ENCODE results near the gene KRTAP10-3.
"Not testable (repeated sequence)": the region's sequence is repeated elsewhere in the genome, so short reads cannot be mapped to it uniquely, and the experiment has no call there.

The KRTAP10-3 gene

GRCh38 chr21:44558695-44559094 is at the start of gene KRTAP10-3:
Gene KRTAP10-3, minus strand, starts transcription at chr21:44558795. Its CDS starts 80 bp downstream, at chr21:44558715.
- no peak for DNase-seq

GRCh38 chr21:44606495-44606894 is 47.9 kb upstream of the KRTAP10-3 start:
- no peak for DNase-seq

- no peak for DNase-seq
Measured at GRCh38 chr21:44603911-44604310, 45.3 kb upstream of the KRTAP10-3 start.

GRCh38 chr21:44603109-44603875 is 44.7 kb upstream of the KRTAP10-3 start:
- no peak for DNase-seq

- no peak for DNase-seq
Measured at GRCh38 chr21:44602463-44602850, 43.9 kb upstream of the KRTAP10-3 start.

GRCh38 chr21:44601596-44602462 is 43.2 kb upstream of the KRTAP10-3 start:
- DNase-seq, result no peak

- not testable (repeated sequence) for DNase-seq
Measured at GRCh38 chr21:44601091-44601490, 42.5 kb upstream of the KRTAP10-3 start.

- not testable (repeated sequence) for DNase-seq
Measured at GRCh38 chr21:44600118-44600978, 41.8 kb upstream of the KRTAP10-3 start, which contains the start of gene KRTAP10-7. Gene KRTAP10-7, plus strand, starts transcription at chr21:44600597. Its CDS starts 25 bp downstream, at chr21:44600622.

- DNase-seq, result no peak
Measured at GRCh38 chr21:44599264-44600029, 40.9 kb upstream of the KRTAP10-3 start.

GRCh38 chr21:44598061-44598460 is 39.5 kb upstream of the KRTAP10-3 start:
- DNase-seq, result no peak

GRCh38 chr21:44596068-44596725 is 37.6 kb upstream of the KRTAP10-3 start:
- no peak for DNase-seq

GRCh38 chr21:44595524-44595923 is 36.9 kb upstream of the KRTAP10-3 start:
- no peak for DNase-seq

GRCh38 chr21:44594406-44594916 is 35.9 kb upstream of the KRTAP10-3 start:
- DNase-seq, result no peak

- no peak for DNase-seq
Measured at GRCh38 chr21:44593598-44594405, 35.2 kb upstream of the KRTAP10-3 start.

- no peak for DNase-seq
Measured at GRCh38 chr21:44592446-44593311, 34.1 kb upstream of the KRTAP10-3 start, which contains the start of gene KRTAP10-6. Gene KRTAP10-6, minus strand, starts transcription at chr21:44592505. Its CDS starts 21 bp downstream, at chr21:44592484.

- not testable (repeated sequence) for DNase-seq
Measured at GRCh38 chr21:44591801-44592130, 33.2 kb upstream of the KRTAP10-3 start.

- DNase-seq, result not testable (repeated sequence)
Measured at GRCh38 chr21:44590897-44591800, 32.6 kb upstream of the KRTAP10-3 start.

- DNase-seq, result no peak
Measured at GRCh38 chr21:44590311-44590721, 31.7 kb upstream of the KRTAP10-3 start.

All from hippocampal formation (tissue), 2 donors.